Kidney tubule cell (primary cell): ENCODE results near the gene NAPEPLD.
A peak's percentile ranks its signal among the peaks of the same experiment; 100 is the strongest.
"Not testable (repeated sequence)": the region's sequence is repeated elsewhere in the genome, so short reads cannot be mapped to it uniquely, and the experiment has no call there.

Experiments
- DNase-seq: peaks from one replicate; pipeline ENCODE4 v3.0.0-alpha.2; 2018; ENCODE audit warnings: low spot score

NAPEPLD gene

GRCh38 chr7:103148994-103149807, at the start of gene NAPEPLD:
Gene NAPEPLD (minus strand): TSS chr7:103149099. CDS start chr7:103128776, 20,323 bp downstream.
- peak; percentile 94 for DNase-seq

GRCh38 chr7:103198079-103198478, 49.2 kb upstream of the NAPEPLD start:
- DNase-seq: not testable (repeated sequence)

- DNase-seq: peak; percentile 78
Observed at GRCh38 chr7:103195364-103195763, 46.5 kb upstream of the NAPEPLD start.

- DNase-seq: peak; percentile 25
Observed at GRCh38 chr7:103172415-103173146, 23.7 kb upstream of the NAPEPLD start.

- DNase-seq: not testable (repeated sequence)
Observed at GRCh38 chr7:103171695-103172414, 23.0 kb upstream of the NAPEPLD start.

- peak; percentile 3 for DNase-seq
Observed at GRCh38 chr7:103166921-103167544, 18.1 kb upstream of the NAPEPLD start.

GRCh38 chr7:103163087-103163825, 14.4 kb upstream of the NAPEPLD start:
- peak; percentile 37 for DNase-seq

GRCh38 chr7:103162641-103163040, 13.7 kb upstream of the NAPEPLD start:
- DNase-seq: peak; percentile 58

- DNase-seq: not testable (repeated sequence)
Observed at GRCh38 chr7:103161998-103162616, 13.2 kb upstream of the NAPEPLD start.

- not testable (repeated sequence) for DNase-seq
Observed at GRCh38 chr7:103159072-103159471, 10.2 kb upstream of the NAPEPLD start.

- not testable (repeated sequence) for DNase-seq
Observed at GRCh38 chr7:103155331-103156024, 6.6 kb upstream of the NAPEPLD start.

GRCh38 chr7:103154042-103154441, 5.1 kb upstream of the NAPEPLD start:
- no peak for DNase-seq

GRCh38 chr7:103152744-103153617, 4.1 kb upstream of the NAPEPLD start:
- not testable (repeated sequence) for DNase-seq

- not testable (repeated sequence) for DNase-seq
Observed at GRCh38 chr7:103151993-103152676, 3.2 kb upstream of the NAPEPLD start.

- DNase-seq: no peak
Observed at GRCh38 chr7:103150192-103150591, 1.3 kb upstream of the NAPEPLD start.

- DNase-seq: no peak
Observed at GRCh38 chr7:103149808-103150180, 895 bp upstream of the NAPEPLD start.

- DNase-seq: peak; percentile 39
Observed at GRCh38 chr7:103148131-103148993, 537 bp downstream of the NAPEPLD start.

- not testable (repeated sequence) for DNase-seq
Observed at GRCh38 chr7:103144754-103145153, 4.1 kb downstream of the NAPEPLD start.
